Renal cortex interstitium (tissue), 15 donors: Measurements from ENCODE around the gene SDC3. TPM values are rescaled to one million over a fixed set of nuclear protein-coding genes. Genes with fewer than 3 reads are reported as not detected.
"Not testable (repeated sequence)": the region's sequence is repeated elsewhere in the genome, so short reads cannot be mapped to it uniquely, and the experiment has no call there.

Experiments used
- DNase-seq, 11 donors: peaks; one replicate each; pipeline ENCODE4 v3.0.0-alpha.2; 2013; ENCODE audit warnings: low read depth in 9 of 11, low spot score in 4 of 11; ENCODE audit errors: extremely low read depth in 1 of 11
- long read RNA-seq, 16 experiments: transcript quantifications; one replicate each; lab custom pipeline, GENCODE V29; 2026
- polyA plus RNA-seq, 3 donors: library from polyadenylated mRNA; unstranded; fragments of 120-200 nt; gene quantifications; one replicate each; pipeline ENCODE4 v1.2.1, GENCODE V29; 2013; ENCODE audit not compliant: insufficient read length in 3 of 3

Gene SDC3
- 10 to 100 TPM; 22.0 to 31.2 (median 29.0) TPM for polyA plus RNA-seq
- long read RNA-seq, donor 1, full-length matches to known transcripts = 8 of 14 reads
- long read RNA-seq, donor 1, partial matches to known transcripts = 6 of 14 reads
- long read RNA-seq, donor 1, other reads (novel, unspliced or antisense) = 0 of 14 reads
- long read RNA-seq, donor 2, full-length matches to known transcripts = 6 of 17 reads
- long read RNA-seq, donor 2, partial matches to known transcripts = 11 of 17 reads
- long read RNA-seq, donor 2, other reads (novel, unspliced or antisense) = 0 of 17 reads
- long read RNA-seq, donor 3, transcript SDC3-202 (5 exons, 1,580 nt) = major isoform, 10 of 10 reads
- long read RNA-seq, donor 3, partial matches to known transcripts = 0 of 10 reads
- long read RNA-seq, donor 3, other reads (novel, unspliced or antisense) = 0 of 10 reads
- long read RNA-seq, donor 4, full-length matches to known transcripts = 9 of 9 reads
- long read RNA-seq, donor 4, partial matches to known transcripts = 0 of 9 reads
- long read RNA-seq, donor 4, other reads (novel, unspliced or antisense) = 0 of 9 reads
- long read RNA-seq, donor 5 = 0 reads
- long read RNA-seq, donor 6, full-length matches to known transcripts = 7 of 12 reads
- long read RNA-seq, donor 6, partial matches to known transcripts = 5 of 12 reads
- long read RNA-seq, donor 6, other reads (novel, unspliced or antisense) = 0 of 12 reads
- long read RNA-seq, donor 7, full-length matches to known transcripts = 7 of 7 reads
- long read RNA-seq, donor 7, partial matches to known transcripts = 0 of 7 reads
- long read RNA-seq, donor 7, other reads (novel, unspliced or antisense) = 0 of 7 reads
- long read RNA-seq, donor 8, full-length matches to known transcripts = 19 of 37 reads
- long read RNA-seq, donor 8, partial matches to known transcripts = 18 of 37 reads
- long read RNA-seq, donor 8, other reads (novel, unspliced or antisense) = 0 of 37 reads
- long read RNA-seq, donor 9, full-length matches to known transcripts = 12 of 12 reads
- long read RNA-seq, donor 9, partial matches to known transcripts = 0 of 12 reads
- long read RNA-seq, donor 9, other reads (novel, unspliced or antisense) = 0 of 12 reads
- long read RNA-seq, donor 10, full-length matches to known transcripts = 5 of 36 reads
- long read RNA-seq, donor 10, partial matches to known transcripts = 31 of 36 reads
- long read RNA-seq, donor 10, other reads (novel, unspliced or antisense) = 0 of 36 reads
- long read RNA-seq, donor 11, transcript SDC3-202 (5 exons, 1,580 nt) = major isoform, 11 of 11 reads
- long read RNA-seq, donor 11, partial matches to known transcripts = 0 of 11 reads
- long read RNA-seq, donor 11, other reads (novel, unspliced or antisense) = 0 of 11 reads
- long read RNA-seq, donor 12, full-length matches to known transcripts = 5 of 5 reads
- long read RNA-seq, donor 12, partial matches to known transcripts = 0 of 5 reads
- long read RNA-seq, donor 12, other reads (novel, unspliced or antisense) = 0 of 5 reads
- long read RNA-seq, donor 13, full-length matches to known transcripts = 18 of 45 reads
- long read RNA-seq, donor 13, partial matches to known transcripts = 27 of 45 reads
- long read RNA-seq, donor 13, other reads (novel, unspliced or antisense) = 0 of 45 reads
- long read RNA-seq, donor 14, full-length matches to known transcripts = 7 of 7 reads
- long read RNA-seq, donor 14, partial matches to known transcripts = 0 of 7 reads
- long read RNA-seq, donor 14, other reads (novel, unspliced or antisense) = 0 of 7 reads
- long read RNA-seq, donor 15, full-length matches to known transcripts = 6 of 6 reads
- long read RNA-seq, donor 15, partial matches to known transcripts = 0 of 6 reads
- long read RNA-seq, donor 15, other reads (novel, unspliced or antisense) = 0 of 6 reads
- long read RNA-seq, donor 16, full-length matches to known transcripts = 25 of 31 reads
- long read RNA-seq, donor 16, partial matches to known transcripts = 6 of 31 reads
- long read RNA-seq, donor 16, other reads (novel, unspliced or antisense) = 0 of 31 reads

GRCh38 chr1:30908696-30909364 lies at the start of gene SDC3:
Gene SDC3 (minus strand): TSS chr1:30908758. CDS start chr1:30908586, 172 bp downstream.
- no peak for DNase-seq

GRCh38 chr1:30957560-30958222 lies 49.1 kb upstream of the SDC3 start:
- DNase-seq = no peak

GRCh38 chr1:30955448-30956015 lies 47.0 kb upstream of the SDC3 start:
- DNase-seq = no peak

- no peak for DNase-seq
These were observed 45.1 kb upstream of the SDC3 start for GRCh38 chr1:30953685-30954084.

GRCh38 chr1:30952098-30952497 lies 43.5 kb upstream of the SDC3 start:
- no peak for DNase-seq

GRCh38 chr1:30950700-30951099 lies 42.1 kb upstream of the SDC3 start:
- DNase-seq = no peak

GRCh38 chr1:30950053-30950452 lies 41.5 kb upstream of the SDC3 start:
- no peak for DNase-seq

- not testable (repeated sequence) for DNase-seq
These were observed 40.9 kb upstream of the SDC3 start for GRCh38 chr1:30949487-30949838.

- not testable (repeated sequence) for DNase-seq
These were observed 40.4 kb upstream of the SDC3 start for GRCh38 chr1:30948813-30949486.

GRCh38 chr1:30948278-30948677 lies 39.7 kb upstream of the SDC3 start:
- DNase-seq = no peak

GRCh38 chr1:30947212-30947611 lies 38.7 kb upstream of the SDC3 start:
- DNase-seq = no peak

GRCh38 chr1:30942326-30942963 lies 33.9 kb upstream of the SDC3 start:
- DNase-seq = no peak

GRCh38 chr1:30940541-30940940 lies 32.0 kb upstream of the SDC3 start:
- DNase-seq = no peak

GRCh38 chr1:30936541-30937171 lies 28.1 kb upstream of the SDC3 start:
- DNase-seq = no peak

- not testable (repeated sequence) for DNase-seq
These were observed 27.2 kb upstream of the SDC3 start for GRCh38 chr1:30935758-30936157.
